Upper lobe of left lung (tissue), 6 donors: ENCODE measurements around the gene TMEM81. TPM values are rescaled to one million over a fixed set of nuclear protein-coding genes. Genes with fewer than 3 reads are reported as not detected.

Experiments
- ATAC-seq, 2 donors: fragments of 200-7000 bp; cut with Tn5 transposase; one replicate each; pipeline ENCODE4 v1.9.1; 2022; ENCODE audit warnings: mild to moderate bottlenecking in 2 of 2, moderate library complexity in 2 of 2; ENCODE audit not compliant: low FRiP score in 2 of 2
- DNase-seq, 2 donors: peaks; one replicate each; pipeline ENCODE4 v3.0.0-alpha.2; 2019 to 2020
- H3K27ac ChIP-seq, 4 donors: fragments of 200-600 bp; sonication (generic); one replicate each; pipeline ENCODE4 v1.5.1; 2016 to 2019
- H3K27me3 ChIP-seq, 4 donors: fragments of 200-600 bp; sonication (generic); one replicate each; pipeline ENCODE4 v1.5.1; 2017 to 2019
- H3K36me3 ChIP-seq, 4 donors: fragments of 200-600 bp; sonication (generic); one replicate each; pipeline ENCODE4 v1.5.1; 2016 to 2019
- H3K4me1 ChIP-seq, 4 donors: fragments of 200-600 bp; sonication (generic); one replicate each; pipeline ENCODE4 v1.5.1; 2018 to 2019
- H3K4me3 ChIP-seq, 4 donors: fragments of 200-600 bp; sonication (generic); one replicate each; pipeline ENCODE4 v1.5.1; 2017 to 2019; ENCODE audit warnings: mild to moderate bottlenecking in 2 of 4, moderate library complexity in 1 of 4
- H3K9me3 ChIP-seq, 4 donors: fragments of 200-600 bp; sonication (generic); one replicate each; pipeline ENCODE4 v1.5.1; 2018 to 2019
- CTCF ChIP-seq, 6 experiments: fragments of 450-650 bp in 4 of 6; fragments of 200-600 bp in 2 of 6; sonication (generic) in 2 of 6; IDR thresholded peaks; one replicate each; pipeline ENCODE4 v1.5.1; 2016 to 2019; ENCODE audit warnings: antibody characterized with exemption in 6 of 6
- EP300 ChIP-seq, 4 donors: sonication (generic); formaldehyde crosslinking; IDR thresholded peaks; one replicate each; pipeline ENCODE4 v1.5.1; 2017; ENCODE audit warnings: antibody characterized with exemption in 4 of 4, control low read depth in 2 of 4
- POLR2A ChIP-seq, 4 donors: fragments of 450-650 bp; IDR thresholded peaks; one replicate each; pipeline ENCODE4 v1.5.1; 2016 to 2017; ENCODE audit warnings: antibody characterized with exemption in 4 of 4, mild to moderate bottlenecking in 2 of 4
- POLR2AphosphoS5 ChIP-seq, 2 donors: sonication (generic); formaldehyde crosslinking; IDR thresholded peaks; one replicate each; pipeline ENCODE4 v1.5.1; 2017; ENCODE audit warnings: antibody characterized with exemption in 2 of 2
- WGBS, 2 donors: methylation state at CpG; one replicate each; pipeline ENCODE4 v1.1.5; 2017 to 2018; 5-methylcytosine and 5-hydroxymethylcytosine counted together
- total RNA-seq, 6 donors: library from RNA; depleted of rRNA in 4 of 6; stranded (reverse); fragments of >200 nt in 4 of 6; gene quantifications; one replicate each; pipeline versions ENCODE4 v1.1.0 to v1.2.1, GENCODE V29; 2016 to 2021
- donor health status: DM: no; HTN: no; CAD: no; lungs with moderate emphysema.
- donor health status: DM: no; HTN: yes; CAD: no; lungs with severe emphysema.

Gene TMEM81
- total RNA-seq, 6 donors from 2014 or later = 1.2 to 7.2 (median 2.8) TPM

GRCh38 chr1:205059660-205060059, 24.6 kb downstream of the TMEM81 start:
- ATAC-seq (no peak), DNase-seq (no peak)
- TF ChIP-seq CTCF (IDR thresholded peaks at IDR 0.05) = no peak
- TF ChIP-seq POLR2AphosphoS5 (IDR thresholded peaks at IDR 0.05) = no peak
- no peak for TF ChIP-seq POLR2A (IDR thresholded peaks at IDR 0.05)
- TF ChIP-seq EP300 (IDR thresholded peaks at IDR 0.05) = no peak
- Histone ChIP-seq H3K4me1 (peaks cover 0 to 7% (median 6%) of the 10 kb centered on the region in 4 donors), H3K4me3 (no peak overlapping the region), H3K36me3 (no peaks in the 10 kb centered on the region), H3K27me3 (no peaks in the 10 kb centered on the region), H3K9me3 (no peaks in the 10 kb centered on the region), H3K27ac (no peak overlapping the region)
- 94 to 95% methylated on average over 6 of the region's 6 CpGs for WGBS, 2 donors

DNA sequence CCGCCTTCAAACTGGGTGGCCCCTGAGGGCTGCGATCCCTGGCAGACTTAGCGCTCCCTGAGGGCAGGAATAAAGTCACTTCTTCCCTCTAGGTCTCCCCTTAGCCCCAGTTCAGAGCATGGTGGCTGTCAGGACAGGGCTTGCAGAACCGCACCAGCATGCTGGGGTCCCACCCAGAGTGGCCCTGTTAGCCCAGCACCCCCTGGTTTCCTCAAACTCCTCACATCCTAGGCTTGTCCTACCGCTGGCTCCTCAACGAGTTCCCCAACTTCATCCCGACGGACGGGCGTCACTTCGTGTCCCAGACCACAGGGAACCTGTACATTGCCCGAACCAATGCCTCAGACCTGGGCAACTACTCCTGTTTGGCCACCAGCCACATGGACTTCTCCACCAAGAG, 25.4 kb downstream of the TMEM81 start:
- no peaks in the 10 kb centered on the region for H3K36me3 ChIP-seq
- H3K4me1 ChIP-seq = peaks cover 0 to 7% (median 6%) of the 10 kb centered on the region in 4 donors
- no peak overlapping the region for H3K4me3 ChIP-seq
- H3K27ac ChIP-seq = no peak overlapping the region
- DNase-seq (no peak), ATAC-seq (no peak)
- no peaks in the 10 kb centered on the region for H3K27me3 ChIP-seq
- WGBS, 2 donors = 92 to 97% methylated on average over 11 to 12 of the region's 12 CpGs
- H3K9me3 ChIP-seq = no peaks in the 10 kb centered on the region
- TF ChIP-seq CTCF (IDR thresholded peaks at IDR 0.05) (no peak), EP300 (IDR thresholded peaks at IDR 0.05) (no peak), POLR2A (IDR thresholded peaks at IDR 0.05) (no peak), POLR2AphosphoS5 (IDR thresholded peaks at IDR 0.05) (no peak)

DNA sequence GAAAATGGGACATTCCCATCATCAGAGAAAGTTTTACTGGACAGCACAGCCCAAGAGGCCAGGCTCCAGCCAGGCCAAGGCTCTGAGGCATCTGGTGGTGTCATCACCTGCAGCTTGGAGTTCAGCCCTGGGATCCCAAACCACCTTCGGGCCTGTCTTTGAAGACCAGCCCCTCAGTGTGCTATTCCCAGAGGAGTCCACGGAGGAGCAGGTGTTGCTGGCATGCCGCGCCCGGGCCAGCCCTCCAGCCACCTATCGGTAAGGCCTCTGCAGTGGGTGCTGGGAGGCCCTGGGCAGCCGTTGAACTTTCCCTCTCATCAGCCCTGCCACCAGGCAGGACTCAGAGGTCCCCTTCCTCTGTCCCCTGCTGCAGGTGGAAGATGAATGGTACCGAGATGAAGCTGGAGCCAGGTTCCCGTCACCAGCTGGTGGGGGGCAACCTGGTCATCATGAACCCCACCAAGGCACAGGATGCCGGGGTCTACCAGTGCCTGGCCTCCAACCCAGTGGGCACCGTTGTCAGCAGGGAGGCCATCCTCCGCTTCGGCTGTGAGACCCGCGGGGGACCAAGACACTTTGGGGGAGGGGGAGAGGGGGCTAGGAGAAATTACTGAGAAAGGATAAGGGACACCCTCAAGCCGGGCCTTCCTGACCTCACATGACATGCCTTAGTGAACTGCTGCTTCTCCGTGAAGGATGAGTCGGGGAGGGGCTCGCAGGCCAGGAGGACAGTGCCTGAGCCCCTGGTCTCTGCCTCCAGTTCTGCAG, 26.3 kb downstream of the TMEM81 start:
- no peak for ATAC-seq
- H3K4me1 ChIP-seq = peaks cover 0 to 7% (median 6%) of the 10 kb centered on the region in 4 donors
- no peaks in the 10 kb centered on the region for H3K36me3 ChIP-seq
- H3K27ac ChIP-seq = no peak overlapping the region
- no peak for TF ChIP-seq EP300 (IDR thresholded peaks at IDR 0.05)
- TF ChIP-seq CTCF (IDR thresholded peaks at IDR 0.05) = no peak
- TF ChIP-seq POLR2A (IDR thresholded peaks at IDR 0.05) = no peak
- no peak for TF ChIP-seq POLR2AphosphoS5 (IDR thresholded peaks at IDR 0.05)
- peaks cover 0 to 3% (median 0%) of the 10 kb centered on the region in 4 donors for H3K27me3 ChIP-seq
- no peaks in the 10 kb centered on the region for H3K9me3 ChIP-seq
- WGBS, 2 donors = 91 to 93% methylated on average over 11 to 15 of the region's 19 CpGs
- no peak overlapping the region for H3K4me3 ChIP-seq
- DNase-seq = peak in 1 of 2 donors; percentile 67

- TF ChIP-seq POLR2AphosphoS5 (IDR thresholded peaks at IDR 0.05) = no peak
- no peak for TF ChIP-seq EP300 (IDR thresholded peaks at IDR 0.05)
- Histone ChIP-seq H3K27me3 (peaks cover 0 to 5% (median 0%) of the 10 kb centered on the region in 4 donors), H3K27ac (no peak overlapping the region), H3K9me3 (no peaks in the 10 kb centered on the region), H3K4me1 (peaks cover 0 to 7% (median 6%) of the 10 kb centered on the region in 4 donors), H3K4me3 (no peak overlapping the region), H3K36me3 (no peaks in the 10 kb centered on the region)
- ATAC-seq (no peak), DNase-seq (no peak)
- WGBS, 2 donors = 91 to 95% methylated on average over 6 of the region's 6 CpGs
Measured at GRCh38 chr1:205056956-205057568, 27.2 kb downstream of the TMEM81 start.

DNA sequence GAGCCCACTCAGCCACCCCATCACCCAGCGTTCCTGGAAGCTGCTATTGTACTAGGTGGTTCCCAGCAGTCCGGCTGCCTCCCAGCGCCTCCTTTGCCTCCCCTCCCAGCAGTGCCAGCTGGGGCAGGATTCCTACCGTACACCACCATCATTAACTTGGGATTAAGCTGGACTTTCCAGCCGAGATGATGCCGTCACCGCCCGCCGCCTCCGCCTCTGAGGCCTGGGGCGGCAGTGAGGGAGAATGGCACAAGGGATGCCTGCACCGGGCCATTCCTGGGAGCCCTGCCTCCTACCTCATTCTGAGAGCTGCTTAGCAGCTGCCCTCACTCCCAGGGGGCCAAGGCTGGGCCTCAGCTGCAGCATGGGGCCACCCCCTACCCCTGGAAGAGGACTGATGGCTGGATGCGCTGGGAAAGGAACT, 28.1 kb downstream of the TMEM81 start:
- no peak overlapping the region for H3K4me3 ChIP-seq
- peaks cover 0 to 5% (median 0%) of the 10 kb centered on the region in 4 donors for H3K27me3 ChIP-seq
- ATAC-seq = no peak
- TF ChIP-seq POLR2A (IDR thresholded peaks at IDR 0.05) (no peak), EP300 (IDR thresholded peaks at IDR 0.05) (no peak), POLR2AphosphoS5 (IDR thresholded peaks at IDR 0.05) (no peak), CTCF (IDR thresholded peaks at IDR 0.05) (no peak)
- no peaks in the 10 kb centered on the region for H3K4me1 ChIP-seq
- no peaks in the 10 kb centered on the region for H3K36me3 ChIP-seq
- peak in 1 of 2 donors; percentile 52 for DNase-seq
- 84 to 85% methylated on average over 10 to 13 of the region's 13 CpGs for WGBS, 2 donors
- no peak overlapping the region for H3K27ac ChIP-seq
- H3K9me3 ChIP-seq = no peaks in the 10 kb centered on the region
